Measurements from ENCODE around the gene PTPRCAP. TPM values are rescaled to one million over a fixed set of nuclear protein-coding genes. Genes with fewer than 3 reads are reported as not detected.
"Not testable (repeated sequence)": the region's sequence is repeated elsewhere in the genome, so short reads cannot be mapped to it uniquely, and the experiment has no call there.

The PTPRCAP gene
- total RNA-seq, 4 donors from 2014 or later, result 0.29 to 5.0 (median 1.9) TPM

DNA sequence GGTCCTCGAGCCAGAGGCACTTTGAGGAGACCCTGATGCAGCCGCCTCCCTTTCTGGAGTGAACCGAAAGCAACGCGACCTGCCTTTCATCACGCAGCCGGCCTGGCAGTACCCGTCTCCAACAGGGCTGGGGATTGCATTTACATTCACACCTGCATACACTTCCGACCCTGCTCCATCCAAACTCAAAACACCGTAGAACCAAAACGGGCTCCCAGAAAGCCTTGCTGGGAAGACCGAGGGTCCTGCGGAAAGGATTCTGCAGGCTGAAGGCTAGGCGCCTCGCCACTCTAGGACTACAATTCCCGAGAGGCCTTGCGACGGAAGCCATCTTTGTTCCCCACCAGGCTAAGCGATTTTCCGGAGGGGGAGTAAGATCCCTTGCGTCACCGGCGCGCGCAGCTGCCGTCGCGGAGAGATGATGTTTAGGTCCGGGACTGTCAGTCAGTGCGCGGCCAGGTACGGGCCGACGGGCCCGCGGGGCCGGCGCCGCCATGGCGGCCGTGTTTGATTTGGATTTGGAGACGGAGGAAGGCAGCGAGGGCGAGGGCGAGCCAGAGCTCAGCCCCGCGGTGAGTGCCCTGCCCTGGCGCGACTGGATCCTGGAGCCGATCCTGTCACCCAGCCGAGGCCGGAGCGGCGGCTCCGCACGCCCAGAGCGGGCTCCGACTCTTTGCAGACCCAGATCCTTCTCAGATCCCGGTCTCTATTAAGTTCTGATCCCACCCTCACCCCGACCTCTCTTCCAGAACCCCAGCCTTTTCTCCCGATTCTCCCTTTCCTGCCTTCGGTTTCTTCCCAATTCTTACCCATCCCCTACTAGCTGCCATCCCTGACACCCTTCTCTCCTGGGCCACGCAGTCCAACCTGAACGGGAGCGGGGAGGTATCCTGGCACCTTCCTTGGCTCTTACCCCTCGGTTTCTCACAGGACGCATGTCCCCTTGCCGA, 9.2 kb downstream of the PTPRCAP start, which contains the start of gene RPS6KB2:
Gene RPS6KB2, plus strand, starts transcription at position 443 of the 950 bp plus-strand sequence. Its CDS starts 52 bp downstream, at position 495.
- H3K4me1 ChIP-seq, result no peaks in the 10 kb centered on the region
- no peaks in the 10 kb centered on the region for H3K36me3 ChIP-seq

DNA sequence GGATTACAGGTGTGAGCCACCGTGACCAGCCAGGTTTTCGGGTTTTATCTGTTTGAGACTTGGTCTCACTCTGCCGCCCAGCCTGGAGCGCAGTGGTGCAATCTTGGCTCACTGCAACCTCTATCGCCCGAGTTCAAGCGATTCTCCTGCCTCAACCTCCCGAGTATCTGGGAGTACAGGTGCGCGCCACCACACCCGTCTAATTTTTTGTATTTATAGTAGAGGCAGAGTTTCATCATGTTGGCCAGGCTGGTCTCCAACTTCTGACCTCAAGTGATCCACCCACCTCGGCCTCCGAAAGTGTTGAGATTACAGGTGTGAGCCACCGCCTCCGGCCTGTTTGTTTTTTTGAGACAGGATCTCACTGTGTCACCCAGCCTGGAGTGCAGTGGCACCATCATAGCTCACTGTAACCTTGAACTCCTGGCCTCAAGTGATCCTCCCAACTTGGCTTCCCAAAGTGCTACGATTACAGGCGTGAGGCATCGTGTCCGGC, 10.1 kb downstream of the PTPRCAP start:
- H3K27me3 ChIP-seq; H3K9me3 ChIP-seq; intact Hi-C loops (cut with DNase I; ENCODE audit: low total_unique reads); H3K4me1 ChIP-seq; H3K36me3 ChIP-seq; DNase-seq: not testable (repeated sequence)
- Histone ChIP-seq H3K27ac (peak overlapping the region; percentile 77 to 86), H3K4me3 (peak overlapping the region; percentile 58 to 64)

More for the DNA sequence above, 9.2 kb downstream of the PTPRCAP start, which contains the start of gene RPS6KB2:
- intact Hi-C loops (cut with DNase I; ENCODE audit: low total_unique reads), result no loop called here
- Histone ChIP-seq H3K27me3 (no peaks in the 10 kb centered on the region), H3K27ac (peak within 1 kb of the TSS; percentile 82 to 86), H3K9me3 (no peaks in the 10 kb centered on the region), H3K4me3 (peak within 1 kb of the TSS; percentile 58 to 64)
- peak; percentile 99 for DNase-seq
- TF ChIP-seq POLR2A (IDR thresholded peaks at IDR 0.05), result peak; percentile 91 to 95
- TF ChIP-seq, protein P1, sequence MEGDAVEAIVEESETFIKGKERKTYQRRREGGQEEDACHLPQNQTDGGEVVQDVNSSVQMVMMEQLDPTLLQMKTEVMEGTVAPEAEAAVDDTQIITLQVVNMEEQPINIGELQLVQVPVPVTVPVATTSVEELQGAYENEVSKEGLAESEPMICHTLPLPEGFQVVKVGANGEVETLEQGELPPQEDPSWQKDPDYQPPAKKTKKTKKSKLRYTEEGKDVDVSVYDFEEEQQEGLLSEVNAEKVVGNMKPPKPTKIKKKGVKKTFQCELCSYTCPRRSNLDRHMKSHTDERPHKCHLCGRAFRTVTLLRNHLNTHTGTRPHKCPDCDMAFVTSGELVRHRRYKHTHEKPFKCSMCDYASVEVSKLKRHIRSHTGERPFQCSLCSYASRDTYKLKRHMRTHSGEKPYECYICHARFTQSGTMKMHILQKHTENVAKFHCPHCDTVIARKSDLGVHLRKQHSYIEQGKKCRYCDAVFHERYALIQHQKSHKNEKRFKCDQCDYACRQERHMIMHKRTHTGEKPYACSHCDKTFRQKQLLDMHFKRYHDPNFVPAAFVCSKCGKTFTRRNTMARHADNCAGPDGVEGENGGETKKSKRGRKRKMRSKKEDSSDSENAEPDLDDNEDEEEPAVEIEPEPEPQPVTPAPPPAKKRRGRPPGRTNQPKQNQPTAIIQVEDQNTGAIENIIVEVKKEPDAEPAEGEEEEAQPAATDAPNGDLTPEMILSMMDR (IDR thresholded peaks at IDR 0.05), result peak in 1 of 4 experiments; percentile 42

DNA sequence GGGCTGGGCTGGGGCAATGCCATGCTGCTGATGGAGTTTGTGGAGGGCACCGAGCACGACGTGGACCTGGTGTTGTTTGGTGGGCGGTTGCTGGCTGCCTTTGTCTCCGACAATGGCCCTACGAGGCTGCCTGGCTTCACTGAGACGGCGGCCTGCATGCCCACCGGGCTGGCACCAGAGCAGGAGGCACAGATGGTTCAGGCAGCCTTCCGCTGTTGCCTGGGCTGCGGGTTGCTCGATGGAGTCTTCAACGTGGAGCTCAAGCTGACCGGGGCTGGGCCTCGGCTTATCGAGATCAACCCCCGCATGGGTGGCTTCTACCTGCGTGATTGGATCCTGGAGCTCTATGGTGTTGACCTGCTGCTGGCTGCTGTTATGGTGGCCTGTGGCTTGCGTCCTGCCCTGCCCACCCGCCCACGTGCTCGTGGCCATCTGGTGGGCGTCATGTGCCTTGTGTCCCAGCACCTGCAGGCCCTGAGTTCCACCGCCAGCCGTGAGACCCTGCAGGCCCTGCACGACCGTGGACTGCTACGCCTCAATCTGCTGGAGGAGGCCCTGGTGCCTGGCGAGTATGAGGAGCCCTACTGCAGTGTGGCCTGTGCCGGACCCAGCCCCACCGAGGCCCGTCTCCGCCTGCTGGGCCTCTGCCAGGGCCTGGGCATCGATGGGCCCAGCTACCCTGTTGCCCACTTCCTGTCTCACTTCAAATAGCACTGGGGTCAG, 13.4 kb downstream of the PTPRCAP start:
- intact Hi-C loops (cut with DNase I; ENCODE audit: low total_unique reads), result no loop called here
- H3K4me1 ChIP-seq, result peaks cover 0 to 8% of the 10 kb centered on the region in 2 donors
- DNase-seq, result no peak
- H3K27ac ChIP-seq, result no peak overlapping the region
- no peak for TF ChIP-seq POLR2A (IDR thresholded peaks at IDR 0.05)
- H3K9me3 ChIP-seq, result no peaks in the 10 kb centered on the region
- H3K27me3 ChIP-seq, result no peaks in the 10 kb centered on the region
- H3K36me3 ChIP-seq, result no peaks in the 10 kb centered on the region
- H3K4me3 ChIP-seq, result no peak overlapping the region

DNA sequence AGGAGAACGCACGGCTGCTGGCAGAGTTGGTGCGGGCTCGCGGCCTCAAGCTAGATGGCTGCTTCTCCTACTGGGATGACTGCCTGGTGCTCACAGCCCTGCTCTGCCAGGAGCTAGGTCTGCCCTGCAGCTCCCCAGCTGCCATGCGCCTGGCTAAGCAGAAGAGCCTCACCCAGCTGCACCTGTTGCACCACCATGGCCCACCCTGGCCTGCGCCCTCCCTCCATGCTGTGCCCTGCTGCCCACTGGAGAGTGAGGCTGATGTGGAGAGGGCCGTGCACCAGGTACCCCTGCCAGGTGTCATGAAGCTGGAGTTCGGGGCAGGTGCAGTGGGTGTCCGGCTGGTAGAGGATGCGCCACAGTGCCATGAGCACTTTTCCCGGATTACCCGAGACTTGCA, 14.0 kb downstream of the PTPRCAP start:
- no peak for DNase-seq
- intact Hi-C loops (cut with DNase I; ENCODE audit: low total_unique reads), result no loop called here
- Histone ChIP-seq H3K4me1 (peaks cover 0 to 8% of the 10 kb centered on the region in 2 donors), H3K4me3 (no peak overlapping the region), H3K9me3 (no peaks in the 10 kb centered on the region), H3K36me3 (no peaks in the 10 kb centered on the region), H3K27me3 (no peaks in the 10 kb centered on the region), H3K27ac (no peak overlapping the region)
- TF ChIP-seq, protein P1 (IDR thresholded peaks at IDR 0.05), result no peak
- TF ChIP-seq POLR2A (IDR thresholded peaks at IDR 0.05), result no peak

DNA sequence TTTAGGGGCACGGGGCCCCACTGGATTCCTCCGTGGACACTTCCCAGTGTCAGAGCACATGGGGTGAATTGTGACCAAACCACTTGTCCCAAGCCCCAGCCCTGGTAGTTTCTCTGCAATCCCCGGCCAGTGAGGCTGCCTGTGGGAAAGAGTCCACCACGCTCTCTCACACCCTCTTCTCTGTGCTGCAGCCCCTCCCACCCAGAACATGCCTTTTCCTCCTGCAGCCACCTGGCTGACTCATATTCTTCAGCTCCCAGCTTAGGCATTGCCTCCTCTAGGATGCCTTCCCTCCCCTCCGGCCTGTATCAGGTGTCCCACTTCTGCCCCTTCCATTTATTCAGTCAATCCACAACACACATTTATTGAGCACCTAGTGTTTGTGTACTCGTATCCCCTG, 14.6 kb downstream of the PTPRCAP start:
- DNase-seq, result no peak
- Histone ChIP-seq H3K27ac (no peak overlapping the region), H3K27me3 (no peaks in the 10 kb centered on the region), H3K9me3 (no peaks in the 10 kb centered on the region), H3K4me3 (no peak overlapping the region), H3K4me1 (peaks cover 0 to 8% of the 10 kb centered on the region in 2 donors), H3K36me3 (no peaks in the 10 kb centered on the region)
- TF ChIP-seq POLR2A (IDR thresholded peaks at IDR 0.05), result no peak
- TF ChIP-seq, protein P1 (IDR thresholded peaks at IDR 0.05), result no peak
- intact Hi-C loops (cut with DNase I; ENCODE audit: low total_unique reads), result no loop called here
